AG10803 (cell line): ENCODE data around the gene ANOS1.

Experiments used
- DNase-seq: peaks from one replicate; pipeline ENCODE4 v3.0.0; 2010; ENCODE audit warnings: low read depth
- H3K4me3 ChIP-seq: 2 replicates; pipeline ENCODE4 v1.5.1; 2011; ENCODE audit warnings: mild to moderate bottlenecking, low read length, control low read depth
- TF ChIP-seq, protein P1 (sequence below): conservative IDR thresholded peaks from 2 replicates; pipeline ENCODE4 v1.5.1; 2011; ENCODE audit warnings: mild to moderate bottlenecking, low read length, control low read depth, inconsistent platforms

The ANOS1 gene

DNA sequence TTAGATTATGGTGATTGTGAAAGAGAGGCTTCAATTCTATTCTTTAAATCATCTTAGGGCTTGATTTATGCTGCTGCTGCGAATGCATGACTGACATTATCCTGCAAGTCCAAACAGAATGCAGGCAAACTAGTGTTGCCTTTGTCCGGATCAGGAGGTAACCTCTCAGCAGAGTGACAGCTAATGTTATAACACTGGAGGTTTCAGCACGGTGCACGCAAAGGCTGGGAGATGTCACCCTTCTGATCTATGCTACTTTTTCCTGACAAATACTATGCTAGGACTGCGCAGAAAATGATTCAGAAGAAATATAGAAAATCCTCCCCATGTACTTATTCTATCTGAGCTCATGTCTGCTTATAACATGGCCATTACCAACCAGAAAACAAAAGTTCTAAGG, 48.2 kb downstream of the ANOS1 start:
- H3K4me3 ChIP-seq = no peak overlapping the region
- no peak for DNase-seq
- TF ChIP-seq, protein P1, sequence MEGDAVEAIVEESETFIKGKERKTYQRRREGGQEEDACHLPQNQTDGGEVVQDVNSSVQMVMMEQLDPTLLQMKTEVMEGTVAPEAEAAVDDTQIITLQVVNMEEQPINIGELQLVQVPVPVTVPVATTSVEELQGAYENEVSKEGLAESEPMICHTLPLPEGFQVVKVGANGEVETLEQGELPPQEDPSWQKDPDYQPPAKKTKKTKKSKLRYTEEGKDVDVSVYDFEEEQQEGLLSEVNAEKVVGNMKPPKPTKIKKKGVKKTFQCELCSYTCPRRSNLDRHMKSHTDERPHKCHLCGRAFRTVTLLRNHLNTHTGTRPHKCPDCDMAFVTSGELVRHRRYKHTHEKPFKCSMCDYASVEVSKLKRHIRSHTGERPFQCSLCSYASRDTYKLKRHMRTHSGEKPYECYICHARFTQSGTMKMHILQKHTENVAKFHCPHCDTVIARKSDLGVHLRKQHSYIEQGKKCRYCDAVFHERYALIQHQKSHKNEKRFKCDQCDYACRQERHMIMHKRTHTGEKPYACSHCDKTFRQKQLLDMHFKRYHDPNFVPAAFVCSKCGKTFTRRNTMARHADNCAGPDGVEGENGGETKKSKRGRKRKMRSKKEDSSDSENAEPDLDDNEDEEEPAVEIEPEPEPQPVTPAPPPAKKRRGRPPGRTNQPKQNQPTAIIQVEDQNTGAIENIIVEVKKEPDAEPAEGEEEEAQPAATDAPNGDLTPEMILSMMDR = no peak

DNA sequence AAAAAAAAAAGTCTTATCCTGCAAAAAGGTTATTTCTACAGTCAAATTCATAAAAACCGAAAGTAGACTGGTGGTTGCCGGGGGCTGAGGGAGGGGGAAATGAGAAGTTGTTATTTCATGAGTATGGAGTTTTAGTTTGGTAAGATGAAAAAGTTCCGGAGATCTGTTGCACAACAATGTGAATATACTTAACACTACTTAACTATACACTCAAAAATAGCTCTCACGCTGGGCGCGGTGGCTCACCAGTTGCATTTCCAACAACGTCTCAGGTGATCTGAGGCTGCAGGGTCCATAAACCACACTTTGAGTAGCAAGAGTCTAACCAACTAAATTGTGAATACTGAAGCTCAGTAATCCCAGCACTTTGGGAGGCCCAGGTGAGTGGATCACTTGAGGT, 52.4 kb downstream of the ANOS1 start:
- TF ChIP-seq, protein P1 = no peak
- no peak for DNase-seq
- no peak overlapping the region for H3K4me3 ChIP-seq

DNA sequence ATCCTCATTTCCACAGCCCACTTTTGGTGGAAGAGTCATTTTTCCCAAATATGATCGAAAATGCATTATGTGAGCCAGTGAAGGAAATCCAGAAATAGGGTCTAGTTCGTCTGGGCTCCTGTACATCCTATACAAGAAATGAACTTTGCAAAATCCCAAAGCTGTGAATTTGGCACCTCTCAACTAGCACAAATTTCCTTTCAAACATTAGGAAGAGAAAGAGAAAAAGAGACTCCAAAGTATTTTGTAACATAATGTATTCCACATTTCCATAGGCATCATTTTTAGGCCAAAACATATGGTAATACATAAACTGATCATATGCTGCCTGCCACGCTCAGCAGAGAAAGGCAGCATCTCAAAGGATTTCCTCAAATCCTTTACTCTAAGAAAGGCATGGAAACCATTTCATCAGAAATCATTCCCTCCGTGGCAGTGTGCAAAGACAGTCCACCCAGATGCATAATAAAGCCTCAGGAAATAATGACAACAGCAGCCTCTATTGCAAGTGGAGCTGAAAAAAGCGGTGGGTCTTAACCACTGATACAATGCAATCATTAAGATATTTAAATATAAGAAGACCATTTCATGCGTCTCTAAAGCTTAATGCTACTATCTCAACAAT, 56.8 kb downstream of the ANOS1 start:
- no peak for DNase-seq
- H3K4me3 ChIP-seq = no peak overlapping the region
- TF ChIP-seq, protein P1 = no peak

DNA sequence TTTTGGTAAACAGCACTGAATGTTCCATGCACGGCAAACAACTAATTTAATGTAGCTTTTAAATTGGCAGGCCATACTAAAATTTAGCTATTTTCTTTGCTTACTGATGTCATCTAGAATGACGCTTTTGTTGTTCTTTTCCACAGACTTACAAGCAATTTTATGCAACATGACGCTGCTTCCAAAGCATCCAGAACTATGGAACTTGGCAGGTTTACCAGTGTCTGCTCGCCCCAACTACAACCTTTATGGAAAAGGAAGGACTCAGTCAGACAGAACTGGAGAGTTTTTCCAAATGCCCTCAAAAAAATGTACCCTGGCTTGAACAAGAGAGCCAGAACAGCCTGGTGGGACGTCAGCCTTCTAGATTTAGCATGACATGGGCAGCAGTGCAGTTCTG, 58.7 kb downstream of the ANOS1 start:
- TF ChIP-seq, protein P1 = no peak
- no peak for DNase-seq
- no peak overlapping the region for H3K4me3 ChIP-seq

DNA sequence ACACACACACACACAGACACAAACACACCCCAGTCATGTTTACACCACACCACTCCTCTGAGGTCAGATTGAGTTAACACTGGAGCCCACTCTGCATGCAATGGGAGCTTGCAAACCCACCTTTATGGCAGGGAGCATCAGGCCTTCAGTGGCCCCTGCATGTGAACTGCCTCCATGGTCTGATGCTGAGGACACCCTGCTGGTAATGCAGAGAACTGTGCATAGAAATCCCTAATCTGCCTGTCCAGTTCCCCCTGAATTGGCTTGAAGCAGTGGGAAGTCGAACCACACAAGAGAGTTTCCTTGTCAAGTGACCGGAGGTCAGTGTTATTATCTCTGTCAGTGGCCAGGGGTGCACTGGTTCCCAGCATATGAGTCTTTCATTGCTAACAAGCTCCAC, 59.8 kb downstream of the ANOS1 start:
- DNase-seq = no peak
- H3K4me3 ChIP-seq = no peak overlapping the region
- TF ChIP-seq, protein P1 = no peak

DNA sequence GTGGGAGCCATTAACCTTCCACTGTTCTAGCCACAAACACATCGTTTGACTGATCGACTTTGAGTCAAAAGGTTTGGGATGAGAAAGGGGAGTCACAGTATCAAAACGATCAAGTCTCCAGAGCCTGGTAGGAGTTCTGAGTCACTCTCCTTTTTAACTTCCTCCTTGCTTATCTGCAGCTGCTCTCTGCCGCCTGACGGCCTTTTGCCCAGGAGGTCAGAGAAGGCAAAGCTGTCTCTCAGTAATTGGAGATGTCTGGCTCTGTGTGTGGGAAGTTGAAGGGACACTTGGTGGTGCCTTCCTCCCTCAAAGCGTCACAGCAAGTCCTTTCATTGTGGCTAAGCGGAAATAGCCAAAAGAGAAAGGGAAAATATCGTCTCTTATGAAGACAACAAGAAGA, 63.1 kb downstream of the ANOS1 start:
- TF ChIP-seq, protein P1 = no peak
- H3K4me3 ChIP-seq = no peak overlapping the region
- no peak for DNase-seq

DNA sequence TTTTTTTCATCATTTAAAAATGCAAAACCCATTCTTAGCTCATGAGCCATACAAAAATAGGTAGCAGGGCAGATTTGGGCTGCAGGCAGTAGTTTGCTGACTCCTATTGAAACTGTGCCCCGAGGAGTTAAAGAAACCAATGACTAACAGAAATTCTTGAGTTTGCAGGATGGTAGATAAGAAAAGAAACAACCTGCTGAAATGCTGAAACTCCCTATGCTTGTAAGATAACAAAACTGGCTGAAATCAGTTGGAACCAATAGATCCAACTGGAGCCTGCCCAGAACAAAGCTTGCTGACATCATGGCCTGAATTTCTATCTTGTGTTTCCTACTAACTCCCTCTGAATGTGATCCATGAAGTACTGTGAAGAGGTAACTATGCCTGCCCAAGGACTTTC, 68.6 kb downstream of the ANOS1 start:
- no peak for DNase-seq
- H3K4me3 ChIP-seq = no peak overlapping the region
- TF ChIP-seq, protein P1 = no peak
